Bronchial epithelial cell (primary cell): Measurements from ENCODE around the gene CFH. TPM values are rescaled to one million over a fixed set of nuclear protein-coding genes. Genes with fewer than 3 reads are reported as not detected.
"Not testable (repeated sequence)": the region's sequence is repeated elsewhere in the genome, so short reads cannot be mapped to it uniquely, and the experiment has no call there.

Source experiments
- DNase-seq: peaks from one replicate; pipeline ENCODE4 v3.0.0-alpha.2; 2010; ENCODE audit warnings: low read depth
- FAIRE-seq: peaks from 2 replicates; lab custom pipeline; 2011; peaks lifted over from hg19 to GRCh38; lab: Jason Lieb, UNC
- H3K27me3 ChIP-seq: 2 replicates; pipeline ENCODE4 v1.5.1; 2011; ENCODE audit warnings: low read length; ENCODE audit not compliant: control insufficient read depth, insufficient read depth
- H3K36me3 ChIP-seq: 2 replicates; pipeline ENCODE4 v1.5.1; 2011; ENCODE audit warnings: low read length; ENCODE audit not compliant: control insufficient read depth, insufficient read depth
- H3K4me3 ChIP-seq: 2 replicates; pipeline ENCODE4 v1.5.1; 2011; ENCODE audit warnings: mild to moderate bottlenecking, low read depth, low read length, control low read depth
- CTCF ChIP-seq: IDR thresholded peaks from 2 replicates; pipeline ENCODE4 v1.5.1; 2011; ENCODE audit warnings: mild to moderate bottlenecking, moderate library complexity, low read length, control low read depth, inconsistent platforms; ENCODE audit not compliant: insufficient read depth, severe bottlenecking
- total RNA-seq: library from RNA; depleted of rRNA; stranded (reverse); fragments of >200 nt; gene quantifications from 2 replicates; pipeline ENCODE4 v1.2.1, GENCODE V29; 2014

CFH gene
- total RNA-seq, 1 donor from 2014 or later = 22.9 TPM

GRCh38 chr1:196611873-196612272, 40.0 kb upstream of the CFH start:
- TF ChIP-seq CTCF = no peak
- FAIRE-seq (no peak), DNase-seq (no peak)
- Histone ChIP-seq H3K27me3 (no peaks in the 10 kb centered on the region), H3K4me3 (no peak overlapping the region), H3K36me3 (no peaks in the 10 kb centered on the region)

- DNase-seq (no peak), FAIRE-seq (no peak)
- no peaks in the 10 kb centered on the region for H3K27me3 ChIP-seq
- H3K4me3 ChIP-seq = no peak overlapping the region
- no peak for TF ChIP-seq CTCF
- no peaks in the 10 kb centered on the region for H3K36me3 ChIP-seq
These were observed 32.1 kb upstream of the CFH start for GRCh38 chr1:196619721-196620120.

DNA sequence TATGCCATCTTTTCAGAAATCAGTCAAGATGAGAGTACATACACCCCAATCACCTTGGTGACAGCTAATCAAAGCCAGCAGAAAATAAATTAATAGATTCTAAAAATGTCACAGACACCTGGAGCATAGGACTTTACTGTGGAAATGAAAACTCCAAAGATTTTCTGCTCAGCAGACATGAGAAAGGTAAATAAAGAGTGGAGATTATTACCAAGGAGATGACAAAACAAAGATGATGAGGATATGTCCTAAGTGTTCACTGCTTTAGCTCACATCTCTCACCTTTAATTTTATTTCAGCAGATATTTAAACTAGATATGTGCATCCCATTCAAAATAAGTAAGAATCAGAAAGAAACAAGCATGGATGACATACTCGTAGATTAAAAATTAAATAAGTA, 28.8 kb upstream of the CFH start:
- FAIRE-seq (no peak), DNase-seq (no peak)
- no peak for TF ChIP-seq CTCF
- Histone ChIP-seq H3K27me3 (no peaks in the 10 kb centered on the region), H3K4me3 (no peak overlapping the region), H3K36me3 (no peaks in the 10 kb centered on the region)

- no peaks in the 10 kb centered on the region for H3K27me3 ChIP-seq
- no peak overlapping the region for H3K4me3 ChIP-seq
- TF ChIP-seq CTCF = no peak
- DNase-seq = no peak
- FAIRE-seq = no peak
- H3K36me3 ChIP-seq = no peaks in the 10 kb centered on the region
These were observed 23.0 kb upstream of the CFH start for GRCh38 chr1:196628838-196629237.

DNA sequence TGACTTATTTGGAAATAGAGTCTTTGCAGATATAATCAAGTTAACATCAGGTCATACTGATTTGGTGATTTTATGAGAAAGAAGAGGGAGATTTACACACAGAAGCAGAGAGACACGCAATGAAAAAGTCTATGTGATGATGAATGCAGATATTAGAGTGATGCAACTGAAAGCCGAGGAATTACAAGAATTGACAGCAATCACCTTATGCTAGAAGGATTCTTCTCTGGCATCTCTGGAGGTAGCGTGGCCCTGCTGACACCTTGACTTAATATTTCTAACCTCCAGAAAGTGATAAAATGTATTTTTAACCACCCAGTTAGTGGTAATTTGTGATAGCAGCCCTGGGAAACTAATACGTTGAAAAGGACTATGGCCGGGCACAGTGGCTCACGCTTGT, 14.2 kb upstream of the CFH start:
- DNase-seq = no peak
- Histone ChIP-seq H3K4me3 (no peak overlapping the region), H3K36me3 (no peaks in the 10 kb centered on the region), H3K27me3 (no peaks in the 10 kb centered on the region)
- TF ChIP-seq CTCF = no peak
- no peak for FAIRE-seq

GRCh38 chr1:196638466-196638865, 13.4 kb upstream of the CFH start:
- FAIRE-seq = no peak
- Histone ChIP-seq H3K4me3 (no peak overlapping the region), H3K27me3 (no peaks in the 10 kb centered on the region), H3K36me3 (no peaks in the 10 kb centered on the region)
- no peak for DNase-seq
- TF ChIP-seq CTCF = no peak

DNA sequence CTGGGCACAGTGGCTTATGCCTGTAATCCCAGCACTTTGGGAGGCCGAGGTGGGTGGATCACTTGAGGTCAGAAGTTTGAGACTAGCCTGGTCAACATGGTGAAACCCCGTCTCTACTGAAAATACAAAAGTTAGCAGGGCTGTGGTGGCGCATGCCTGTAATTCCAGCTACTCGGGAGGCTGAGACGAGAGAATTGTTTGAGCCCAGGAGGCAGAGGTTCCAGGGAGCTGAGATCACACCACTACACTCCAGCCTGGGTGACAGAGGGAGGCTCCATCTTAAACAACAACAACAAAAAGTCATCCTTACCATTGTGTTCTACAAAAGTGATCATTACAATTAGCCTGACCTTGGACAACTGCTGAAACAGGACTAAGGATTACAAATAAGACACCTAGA, 12.6 kb upstream of the CFH start:
- not testable (repeated sequence) for H3K36me3 ChIP-seq, FAIRE-seq, H3K4me3 ChIP-seq, H3K27me3 ChIP-seq, DNase-seq
